HG03460 (cell line): Measurements from ENCODE around the gene MAN1C1.
"Not testable (repeated sequence)": the region's sequence is repeated elsewhere in the genome, so short reads cannot be mapped to it uniquely, and the experiment has no call there.

Experiments used
- ATAC-seq: cut with Tn5 transposase; IDR thresholded peaks from one replicate; pipeline ENCODE4 v1.9.1; 2021; ENCODE audit not compliant: unreplicated experiment

The MAN1C1 gene

GRCh38 chr1:25694167-25695007, 77.8 kb downstream of the MAN1C1 start:
- no peak for ATAC-seq

GRCh38 chr1:25695090-25695770, 78.6 kb downstream of the MAN1C1 start:
- ATAC-seq = no peak

GRCh38 chr1:25695771-25696311, 79.2 kb downstream of the MAN1C1 start:
- ATAC-seq = no peak

GRCh38 chr1:25696643-25697042, 80.1 kb downstream of the MAN1C1 start:
- not testable (repeated sequence) for ATAC-seq

- no peak for ATAC-seq
These were observed 81.0 kb downstream of the MAN1C1 start for GRCh38 chr1:25697435-25698217.

- no peak for ATAC-seq
These were observed 81.7 kb downstream of the MAN1C1 start for GRCh38 chr1:25698252-25698651.

- ATAC-seq = not testable (repeated sequence)
These were observed 82.5 kb downstream of the MAN1C1 start for GRCh38 chr1:25699059-25699458.

- no peak for ATAC-seq
These were observed 83.0 kb downstream of the MAN1C1 start for GRCh38 chr1:25699500-25700143.

GRCh38 chr1:25700144-25700523, 83.5 kb downstream of the MAN1C1 start:
- no peak for ATAC-seq

GRCh38 chr1:25700626-25701025, 84.0 kb downstream of the MAN1C1 start:
- no peak for ATAC-seq

- no peak for ATAC-seq
These were observed 84.6 kb downstream of the MAN1C1 start for GRCh38 chr1:25701030-25701785.

- ATAC-seq = no peak
These were observed 85.6 kb downstream of the MAN1C1 start for GRCh38 chr1:25702101-25702775.

GRCh38 chr1:25703041-25703440, 86.5 kb downstream of the MAN1C1 start:
- ATAC-seq = no peak

- no peak for ATAC-seq
These were observed 87.2 kb downstream of the MAN1C1 start for GRCh38 chr1:25703671-25704266.

GRCh38 chr1:25704267-25704691, 87.7 kb downstream of the MAN1C1 start:
- no peak for ATAC-seq

- no peak for ATAC-seq
These were observed 89.1 kb downstream of the MAN1C1 start for GRCh38 chr1:25705699-25706098.

GRCh38 chr1:25706146-25707089, 89.8 kb downstream of the MAN1C1 start:
- ATAC-seq = no peak
